Muscle layer of duodenum (tissue), 2 donors: Measurements from ENCODE around the gene PCDHGC5.

Experiments
- H3K27ac ChIP-seq: one replicate; pipeline ENCODE4 v1.7.0; 2013; ENCODE audit warnings: mild to moderate bottlenecking, low read length
- H3K27me3 ChIP-seq: one replicate; pipeline ENCODE4 v1.7.0; 2013; ENCODE audit warnings: low read depth, mild to moderate bottlenecking, control low read depth, low read length
- H3K36me3 ChIP-seq, 2 donors: one replicate each; pipeline ENCODE4 v1.7.0; 2013; ENCODE audit warnings: low read length in 2 of 2, control low read depth in 1 of 2, mild to moderate bottlenecking in 1 of 2; ENCODE audit not compliant: insufficient read depth in 2 of 2, control insufficient read depth in 1 of 2
- H3K4me1 ChIP-seq, 2 donors: one replicate each; pipeline ENCODE4 v1.7.0; 2013; ENCODE audit warnings: low read length in 2 of 2, mild to moderate bottlenecking in 2 of 2, control low read depth in 1 of 2, moderate library complexity in 1 of 2; ENCODE audit not compliant: insufficient read depth in 2 of 2, control insufficient read depth in 1 of 2
- H3K4me3 ChIP-seq, 2 donors: one replicate each; pipeline ENCODE4 v1.7.0; 2013; ENCODE audit warnings: low read length in 2 of 2, low read depth in 1 of 2, mild to moderate bottlenecking in 1 of 2
- H3K9me3 ChIP-seq, 2 donors: one replicate each; pipeline ENCODE4 v1.7.0; 2013; ENCODE audit warnings: low read length in 2 of 2, control low read depth in 1 of 2, mild to moderate bottlenecking in 1 of 2; ENCODE audit not compliant: control insufficient read depth in 1 of 2
- donor health status: healthy.

Gene PCDHGC5

GRCh38 chr5:141508440-141508797 is 19.5 kb downstream of the PCDHGC5 start:
- peak overlapping the region; percentile 51 for H3K27ac ChIP-seq
- H3K4me3 ChIP-seq, result peak overlapping the region; percentile 26 to 43
- H3K27me3 ChIP-seq, result no peaks in the 10 kb centered on the region
- H3K4me1 ChIP-seq, result peaks cover 0 to 26% of the 10 kb centered on the region in 2 donors
- peaks cover 19 to 34% of the 10 kb centered on the region in 2 donors for H3K36me3 ChIP-seq
- no peaks in the 10 kb centered on the region for H3K9me3 ChIP-seq

- Histone ChIP-seq H3K27me3 (no peaks in the 10 kb centered on the region), H3K36me3 (peaks cover 13 to 34% of the 10 kb centered on the region in 2 donors), H3K27ac (peak overlapping the region; percentile 51), H3K9me3 (no peaks in the 10 kb centered on the region), H3K4me1 (peaks cover 0 to 30% of the 10 kb centered on the region in 2 donors), H3K4me3 (peak overlapping the region; percentile 26 to 43)
These were observed 20.1 kb downstream of the PCDHGC5 start for GRCh38 chr5:141508798-141509611.

DNA sequence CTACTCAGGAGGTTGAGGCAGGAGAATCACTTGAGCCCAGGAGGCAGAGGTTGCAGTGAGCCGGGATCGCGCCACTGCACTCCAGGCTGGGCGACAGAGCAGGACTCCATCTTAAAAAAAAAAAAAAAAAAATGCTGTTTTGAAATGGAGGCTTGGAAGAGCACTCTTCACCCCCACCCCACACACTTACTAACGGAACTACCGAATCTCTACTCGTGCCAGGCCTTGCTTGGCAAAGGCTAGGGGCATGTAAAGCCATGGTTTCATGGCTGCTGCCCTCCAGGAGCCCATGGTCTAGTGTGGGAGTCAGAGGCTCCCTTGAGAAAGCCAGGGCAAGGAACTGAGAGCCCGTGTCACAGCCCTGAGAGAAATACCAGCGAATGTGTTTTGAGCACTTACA is 21.3 kb downstream of the PCDHGC5 start:
- Histone ChIP-seq H3K27me3 (no peaks in the 10 kb centered on the region), H3K4me3 (no peak overlapping the region), H3K27ac (no peak overlapping the region), H3K9me3 (no peaks in the 10 kb centered on the region), H3K36me3 (peaks cover 13 to 33% of the 10 kb centered on the region in 2 donors), H3K4me1 (peaks cover 8 to 41% of the 10 kb centered on the region in 2 donors)

- no peak overlapping the region for H3K4me3 ChIP-seq
- H3K27ac ChIP-seq, result no peak overlapping the region
- H3K9me3 ChIP-seq, result no peaks in the 10 kb centered on the region
- H3K27me3 ChIP-seq, result no peaks in the 10 kb centered on the region
- H3K36me3 ChIP-seq, result peaks cover 15 to 25% of the 10 kb centered on the region in 2 donors
- H3K4me1 ChIP-seq, result peaks cover 8 to 46% of the 10 kb centered on the region in 2 donors
These were observed 22.1 kb downstream of the PCDHGC5 start for GRCh38 chr5:141510850-141511601.

DNA sequence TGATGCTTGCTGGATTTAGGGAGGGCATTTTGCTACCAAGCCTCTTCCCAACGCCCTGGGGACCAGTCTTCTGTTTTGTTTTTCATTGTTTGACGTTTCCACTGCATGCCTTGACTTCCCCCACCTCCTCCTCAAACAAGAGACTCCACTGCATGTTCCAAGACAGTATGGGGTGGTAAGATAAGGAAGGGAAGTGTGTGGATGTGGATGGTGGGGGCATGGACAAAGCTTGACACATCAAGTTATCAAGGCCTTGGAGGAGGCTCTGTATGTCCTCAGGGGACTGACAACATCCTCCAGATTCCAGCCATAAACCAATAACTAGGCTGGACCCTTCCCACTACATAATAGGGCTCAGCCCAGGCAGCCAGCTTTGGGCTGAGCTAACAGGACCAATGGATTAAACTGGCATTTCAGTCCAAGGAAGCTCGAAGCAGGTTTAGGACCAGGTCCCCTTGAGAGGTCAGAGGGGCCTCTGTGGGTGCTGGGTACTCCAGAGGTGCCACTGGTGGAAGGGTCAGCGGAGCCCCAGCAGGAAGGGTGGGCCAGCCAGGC is 23.0 kb downstream of the PCDHGC5 start:
- Histone ChIP-seq H3K4me3 (no peak overlapping the region), H3K4me1 (peaks cover 8 to 44% of the 10 kb centered on the region in 2 donors), H3K27ac (peak overlapping the region; percentile 82), H3K36me3 (peaks cover 23 to 25% of the 10 kb centered on the region in 2 donors), H3K27me3 (no peaks in the 10 kb centered on the region), H3K9me3 (no peaks in the 10 kb centered on the region)

GRCh38 chr5:141512390-141512910 is 23.6 kb downstream of the PCDHGC5 start:
- Histone ChIP-seq H3K27ac (peak overlapping the region; percentile 82), H3K27me3 (no peaks in the 10 kb centered on the region), H3K4me1 (peaks cover 8 to 38% of the 10 kb centered on the region in 2 donors), H3K36me3 (peaks cover 23 to 25% of the 10 kb centered on the region in 2 donors), H3K9me3 (no peaks in the 10 kb centered on the region), H3K4me3 (peak overlapping the region; percentile 66 to 80)

GRCh38 chr5:141512911-141513626 is 24.2 kb downstream of the PCDHGC5 start:
- peak overlapping the region; percentile 82 for H3K27ac ChIP-seq
- H3K4me1 ChIP-seq, result peaks cover 8 to 33% of the 10 kb centered on the region in 2 donors
- H3K9me3 ChIP-seq, result no peaks in the 10 kb centered on the region
- peaks cover 23 to 25% of the 10 kb centered on the region in 2 donors for H3K36me3 ChIP-seq
- H3K4me3 ChIP-seq, result peak overlapping the region; percentile 66 to 80
- H3K27me3 ChIP-seq, result no peaks in the 10 kb centered on the region

DNA sequence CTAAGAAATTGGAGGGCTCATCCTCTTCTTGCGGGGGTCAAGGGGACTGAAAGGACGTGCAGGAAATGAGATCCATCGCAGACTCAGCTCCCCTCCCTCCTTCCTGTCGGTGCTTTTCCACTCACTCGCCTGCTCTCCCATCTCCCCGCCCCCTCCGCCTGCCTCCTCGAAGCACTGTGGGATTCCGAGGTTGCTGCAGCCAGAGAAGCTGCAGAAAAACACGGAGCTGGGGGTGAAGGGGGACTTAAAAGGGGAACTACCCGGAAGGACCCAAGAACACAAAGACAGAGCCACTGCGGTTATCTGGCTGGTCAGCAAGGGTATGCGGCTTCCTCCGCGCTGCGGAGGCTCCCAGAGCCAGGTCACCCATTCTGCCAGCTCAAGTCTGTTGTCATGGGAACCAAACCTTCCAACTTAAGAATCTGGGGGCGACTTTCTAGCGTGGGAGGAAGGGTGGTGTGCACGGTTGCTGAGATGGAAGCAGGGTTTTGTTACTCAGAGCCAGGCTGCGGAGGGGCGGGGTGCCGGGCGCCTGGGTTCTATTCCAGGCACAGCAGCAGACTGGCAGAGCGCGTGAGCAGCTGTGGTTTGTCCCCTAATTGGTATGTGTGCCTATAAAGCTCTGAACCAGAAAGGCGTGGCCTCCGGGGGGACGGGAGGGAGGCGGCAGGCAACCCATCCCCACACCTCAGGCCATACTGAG is 24.9 kb downstream of the PCDHGC5 start:
- Histone ChIP-seq H3K36me3 (peaks cover 23 to 25% of the 10 kb centered on the region in 2 donors), H3K9me3 (no peaks in the 10 kb centered on the region), H3K27me3 (no peaks in the 10 kb centered on the region), H3K4me1 (peaks cover 8 to 26% of the 10 kb centered on the region in 2 donors), H3K27ac (peak overlapping the region; percentile 82), H3K4me3 (peak overlapping the region; percentile 66 to 80)

DNA sequence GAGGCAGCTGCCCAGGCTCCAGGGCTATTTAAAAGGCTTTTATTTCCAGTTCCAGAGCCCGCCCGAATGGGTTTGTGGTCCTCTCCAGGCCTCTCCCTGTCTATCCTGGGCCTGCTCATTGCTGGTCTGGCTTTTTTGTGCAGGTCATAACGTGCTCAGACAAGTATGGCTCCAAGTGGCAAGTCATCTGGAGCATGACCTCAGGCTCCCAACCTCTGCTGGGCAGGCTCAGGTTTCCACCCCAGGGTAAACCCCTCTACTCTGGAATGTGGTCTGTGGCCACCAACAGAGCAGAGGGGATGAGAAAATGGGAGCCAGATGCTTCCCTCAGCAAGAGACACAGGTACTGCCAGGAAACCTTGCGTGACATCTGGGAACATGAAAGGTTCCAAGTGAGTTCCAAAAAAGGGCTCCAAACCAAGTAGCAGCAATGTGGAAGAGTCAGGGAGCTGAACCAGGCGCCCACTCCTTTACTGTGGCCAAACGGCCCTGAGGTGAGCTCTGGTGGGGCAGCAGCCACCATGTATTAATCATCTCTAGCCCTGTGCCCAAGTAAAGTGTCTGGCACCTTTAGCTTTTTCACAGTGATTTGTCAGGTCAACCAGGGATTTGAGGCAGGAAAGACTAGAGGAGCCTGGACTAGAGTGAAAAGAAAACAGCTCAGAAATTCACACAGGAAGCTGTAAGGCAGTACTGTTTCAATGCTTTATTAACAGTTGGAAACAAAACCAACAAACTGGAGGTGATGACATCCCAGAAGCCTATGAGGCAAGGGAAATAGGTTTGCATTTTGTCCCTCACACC is 25.7 kb downstream of the PCDHGC5 start:
- Histone ChIP-seq H3K4me1 (peaks cover 9 to 23% of the 10 kb centered on the region in 2 donors), H3K27me3 (no peaks in the 10 kb centered on the region), H3K9me3 (no peaks in the 10 kb centered on the region), H3K27ac (peak overlapping the region; percentile 82), H3K36me3 (peaks cover 23 to 25% of the 10 kb centered on the region in 2 donors), H3K4me3 (peak overlapping the region in 1 of 2 donors; percentile 66)

DNA sequence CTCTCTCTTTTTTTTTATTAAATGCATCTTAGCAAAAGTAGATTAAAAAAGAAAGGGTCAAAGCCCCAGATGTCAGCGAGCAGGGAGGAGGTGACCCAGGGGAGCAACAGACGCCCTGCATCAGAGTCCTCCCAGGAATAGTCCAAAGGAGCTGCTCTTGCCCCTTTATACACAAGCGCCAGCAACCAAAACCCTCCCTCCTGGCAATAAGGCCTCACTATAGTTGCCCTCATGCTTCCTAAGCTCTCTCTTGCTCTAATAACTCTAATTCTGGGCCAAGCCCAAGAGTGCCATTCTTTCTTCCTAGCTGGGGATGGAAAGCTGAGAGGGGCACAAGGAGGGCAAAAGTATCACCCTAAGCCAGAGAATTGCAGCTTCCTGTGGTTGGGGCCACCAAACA is 26.3 kb downstream of the PCDHGC5 start:
- Histone ChIP-seq H3K36me3 (peaks cover 23 to 25% of the 10 kb centered on the region in 2 donors), H3K27me3 (no peaks in the 10 kb centered on the region), H3K9me3 (no peaks in the 10 kb centered on the region), H3K4me1 (peaks cover 15 to 27% of the 10 kb centered on the region in 2 donors), H3K4me3 (no peak overlapping the region), H3K27ac (peak overlapping the region; percentile 82)
